A673 (cell line): ENCODE measurements around the gene EPHB3. TPM values are rescaled to one million over a fixed set of nuclear protein-coding genes. Genes with fewer than 3 reads are reported as not detected.

Experiments
- BruUV-seq: library from RNA; stranded (reverse); fragments of 400-500 nt; replicated peaks from 2 replicates; lab custom pipeline; 2021; lab: Mats Ljungman, UMichigan
- CTCF ChIA-PET: fragments of 300-600 bp; sonication (Branson Sonifier 250); formaldehyde crosslinking; loops from one replicate; lab custom pipeline; 2022; ENCODE audit warnings: antibody characterized with exemption; lab: Charles Lee
- POLR2A ChIA-PET: fragments of 300-600 bp; sonication (Branson Sonifier 250); formaldehyde crosslinking; loops from one replicate; lab custom pipeline; 2022; ENCODE audit warnings: antibody characterized with exemption; ENCODE audit not compliant: low non-redundant PET; lab: Charles Lee
- DNase-seq: peaks from one replicate; pipeline ENCODE4 v3.0.0-alpha.2; 2015; ENCODE audit warnings: low spot score
- H3K27ac ChIP-seq: fragments of 200-600 bp; sonication (generic); 2 replicates; pipeline ENCODE4 v1.5.1; 2016; ENCODE audit warnings: mixed run types, low read depth, mild to moderate bottlenecking, mixed read lengths, antibody characterized with exemption, low read length; ENCODE audit not compliant: poor library complexity, severe bottlenecking
- H3K27me3 ChIP-seq: fragments of 200-600 bp; sonication (generic); replicated peaks from 2 replicates; pipeline ENCODE4 v1.6.1; 2017; ENCODE audit warnings: mixed run types, low read depth, mild to moderate bottlenecking, mixed read lengths, antibody characterized with exemption, low read length; ENCODE audit not compliant: insufficient read depth, poor library complexity
- H3K36me3 ChIP-seq: fragments of 200-600 bp; sonication (generic); 2 replicates; pipeline ENCODE4 v1.6.1; 2016; ENCODE audit warnings: mixed run types, mild to moderate bottlenecking, mixed read lengths, antibody characterized with exemption, low read length; ENCODE audit not compliant: insufficient read depth, poor library complexity, severe bottlenecking
- H3K4me1 ChIP-seq: fragments of 200-600 bp; sonication (generic); 2 replicates; pipeline ENCODE4 v1.6.1; 2017; ENCODE audit warnings: mixed run types, mild to moderate bottlenecking, mixed read lengths, antibody characterized with exemption, low read length; ENCODE audit not compliant: insufficient read depth, poor library complexity, severe bottlenecking
- H3K4me3 ChIP-seq: fragments of 200-600 bp; sonication (generic); 2 replicates; pipeline ENCODE4 v1.5.1; 2016; ENCODE audit warnings: low read depth, mixed run types, mild to moderate bottlenecking, mixed read lengths, low read length; ENCODE audit not compliant: poor library complexity, severe bottlenecking
- H3K9me3 ChIP-seq: fragments of 200-600 bp; sonication (generic); 2 replicates; pipeline ENCODE4 v1.6.1; 2016; ENCODE audit warnings: mixed run types, low read depth, mild to moderate bottlenecking, mixed read lengths, antibody characterized with exemption, low read length; ENCODE audit not compliant: poor library complexity, severe bottlenecking
- EZH2 ChIP-seq: fragments of 200-600 bp; sonication (generic); IDR thresholded peaks from 2 replicates; pipeline ENCODE4 v1.6.1; 2017; ENCODE audit warnings: borderline replicate concordance, low read depth, mild to moderate bottlenecking, mixed read lengths, antibody characterized with exemption, low read length; ENCODE audit not compliant: poor library complexity, severe bottlenecking
- intact Hi-C: fragments of 100-400 bp; cut with micrococcal nuclease; formaldehyde crosslinking; loops from one replicate; pipeline ENCODE4 v1.10.0; 2022; ENCODE audit not compliant: unreplicated experiment
- total RNA-seq: library from RNA; stranded (reverse); gene quantifications from 2 replicates; pipeline ENCODE4 v1.2.3, GENCODE V29; 2021
- TF ChIP-seq, protein P1 (sequence below): fragments of 300-800, 200-600 bp; sonication (generic); conservative IDR thresholded peaks from 2 replicates; pipeline ENCODE4 v1.5.1; 2017; ENCODE audit warnings: low read depth, mild to moderate bottlenecking, antibody characterized with exemption, low read length, moderate library complexity, mixed read lengths

The EPHB3 gene
- total RNA-seq, 1 experiment from 2014 or later: 15.6 TPM

DNA sequence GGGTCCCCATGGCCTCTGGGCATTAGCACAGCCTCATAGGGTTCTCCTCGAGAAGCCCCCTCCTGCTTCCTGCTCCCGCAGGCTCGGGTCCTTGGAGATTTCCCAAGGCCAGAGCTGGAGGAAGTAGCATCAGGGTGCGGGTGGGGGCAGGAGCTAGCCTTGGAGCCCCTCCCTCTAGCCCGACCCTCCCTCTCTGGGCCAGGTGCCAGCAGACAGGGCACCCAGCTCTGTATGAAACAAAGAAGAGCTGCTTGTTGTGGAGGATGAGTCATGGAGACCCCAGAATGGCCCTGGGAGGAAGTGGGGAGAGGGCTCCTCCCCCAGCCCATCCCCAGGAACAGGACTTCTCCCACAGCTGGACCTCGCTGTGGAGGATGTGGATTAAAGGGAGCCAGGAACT lies 29.2 kb downstream of the EPHB3 start:
- intact Hi-C loops: no loop called here
- Histone ChIP-seq H3K27me3 (no peaks in the 10 kb centered on the region), H3K36me3 (no peaks in the 10 kb centered on the region), H3K27ac (no peak overlapping the region), H3K4me1 (peaks cover 12% of the 10 kb centered on the region), H3K4me3 (no peak overlapping the region), H3K9me3 (no peaks in the 10 kb centered on the region)
- ChIA-PET POLR2A (no interaction called here), CTCF (interaction anchor here (1.2 kb wide), 1 partner anchor 30 kb away, joined by 5 read pairs; the partner anchor contains the start of gene EPHB3)
- TF ChIP-seq, protein P1, sequence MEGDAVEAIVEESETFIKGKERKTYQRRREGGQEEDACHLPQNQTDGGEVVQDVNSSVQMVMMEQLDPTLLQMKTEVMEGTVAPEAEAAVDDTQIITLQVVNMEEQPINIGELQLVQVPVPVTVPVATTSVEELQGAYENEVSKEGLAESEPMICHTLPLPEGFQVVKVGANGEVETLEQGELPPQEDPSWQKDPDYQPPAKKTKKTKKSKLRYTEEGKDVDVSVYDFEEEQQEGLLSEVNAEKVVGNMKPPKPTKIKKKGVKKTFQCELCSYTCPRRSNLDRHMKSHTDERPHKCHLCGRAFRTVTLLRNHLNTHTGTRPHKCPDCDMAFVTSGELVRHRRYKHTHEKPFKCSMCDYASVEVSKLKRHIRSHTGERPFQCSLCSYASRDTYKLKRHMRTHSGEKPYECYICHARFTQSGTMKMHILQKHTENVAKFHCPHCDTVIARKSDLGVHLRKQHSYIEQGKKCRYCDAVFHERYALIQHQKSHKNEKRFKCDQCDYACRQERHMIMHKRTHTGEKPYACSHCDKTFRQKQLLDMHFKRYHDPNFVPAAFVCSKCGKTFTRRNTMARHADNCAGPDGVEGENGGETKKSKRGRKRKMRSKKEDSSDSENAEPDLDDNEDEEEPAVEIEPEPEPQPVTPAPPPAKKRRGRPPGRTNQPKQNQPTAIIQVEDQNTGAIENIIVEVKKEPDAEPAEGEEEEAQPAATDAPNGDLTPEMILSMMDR: no peak
- TF ChIP-seq EZH2: no peak
- no TSS peak for BruUV-seq
- DNase-seq: peak; percentile 47

- ChIA-PET CTCF (interaction anchor here (0.5 kb wide), 1 partner anchor 126 kb away, joined by 3 read pairs; no protein-coding TSS in a partner anchor), POLR2A (no interaction called here)
- H3K27me3 ChIP-seq: no peaks in the 10 kb centered on the region
- no peak overlapping the region for H3K4me3 ChIP-seq
- no peaks in the 10 kb centered on the region for H3K36me3 ChIP-seq
- H3K27ac ChIP-seq: no peak overlapping the region
- no peaks in the 10 kb centered on the region for H3K9me3 ChIP-seq
- no peak for TF ChIP-seq EZH2
- TF ChIP-seq, protein P1: no peak
- BruUV-seq: no TSS peak
- H3K4me1 ChIP-seq: peaks cover 12% of the 10 kb centered on the region
- intact Hi-C loops: no loop called here
- no peak for DNase-seq
These were observed 30.2 kb downstream of the EPHB3 start for GRCh38 chr3:184591789-184592188.

DNA sequence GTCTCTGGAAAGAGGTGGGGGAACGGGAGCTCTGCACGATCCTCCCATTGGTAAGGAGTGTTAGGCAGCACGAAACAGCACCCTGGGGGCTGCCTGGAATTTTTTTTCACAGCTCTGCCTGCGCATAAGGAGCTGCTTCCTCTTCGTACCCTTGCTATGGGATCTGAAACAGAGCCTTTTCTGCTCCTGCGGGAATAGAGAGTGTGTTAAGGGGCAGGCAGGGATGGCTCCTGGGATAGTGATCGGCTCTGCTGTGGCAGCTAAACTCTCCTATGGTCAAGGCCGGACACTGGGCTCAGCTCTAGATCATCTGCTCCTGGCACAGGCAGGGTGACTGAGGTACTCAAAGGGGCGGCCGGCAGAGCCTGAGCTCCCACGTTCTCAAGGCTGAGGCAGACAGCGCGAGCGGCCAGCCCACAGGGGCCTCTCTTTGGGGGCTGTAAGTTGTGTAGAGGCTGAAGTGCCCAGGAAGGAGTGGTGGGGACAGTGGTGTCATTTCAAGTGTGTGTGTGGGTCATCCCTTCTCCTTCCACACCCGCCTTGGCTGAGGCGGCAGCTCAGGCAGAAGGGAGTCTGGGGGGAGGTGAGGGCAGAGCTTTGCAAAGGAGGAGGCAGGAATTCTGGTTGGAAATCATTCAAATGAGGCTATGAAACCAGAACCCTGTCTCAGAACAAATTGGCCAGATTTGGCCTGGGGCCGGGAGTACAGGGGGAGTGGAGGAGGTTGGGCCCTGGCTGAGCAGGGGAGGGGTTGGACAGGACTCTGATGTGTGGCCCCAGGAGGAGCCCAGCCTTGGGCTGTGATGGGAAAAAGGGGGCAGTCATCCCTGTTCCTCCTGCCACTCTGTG lies 31.0 kb downstream of the EPHB3 start:
- Histone ChIP-seq H3K4me3 (no peak overlapping the region), H3K4me1 (peaks cover 12% of the 10 kb centered on the region), H3K27ac (no peak overlapping the region), H3K36me3 (no peaks in the 10 kb centered on the region), H3K9me3 (no peaks in the 10 kb centered on the region), H3K27me3 (no peaks in the 10 kb centered on the region)
- ChIA-PET CTCF (interaction anchor here (0.5 kb wide), 1 partner anchor 125 kb away, joined by 3 read pairs; no protein-coding TSS in a partner anchor), POLR2A (no interaction called here)
- TF ChIP-seq, protein P1: no peak
- intact Hi-C loops: no loop called here
- DNase-seq: no peak
- no TSS peak for BruUV-seq
